ENCODE measurements around the gene RNF187.

RNF187 gene

DNA sequence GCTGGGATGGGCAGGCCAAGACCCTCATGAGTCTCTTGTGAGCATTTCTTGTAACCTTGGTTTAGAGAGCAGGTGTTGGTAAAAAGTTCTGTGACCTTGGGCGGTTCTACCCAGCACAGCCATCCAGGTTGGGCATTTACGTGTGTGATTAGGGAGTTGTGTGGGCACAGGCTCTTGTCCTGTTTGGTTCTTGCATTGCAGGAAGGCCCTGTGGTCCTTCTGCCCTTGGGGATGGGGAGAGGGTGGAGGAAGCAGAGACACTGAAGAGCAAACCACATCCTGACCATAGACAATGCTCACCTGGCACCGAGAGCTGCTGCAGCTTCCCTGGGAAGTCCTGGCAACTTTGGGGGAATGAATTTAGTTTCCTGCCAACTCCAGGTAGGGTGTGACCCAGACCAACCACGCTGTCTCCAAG, 25.6 kb downstream of the RNF187 start:
- H3K9me3 ChIP-seq (ENCODE audit: low read length): peaks cover 8% of the 10 kb centered on the region
- no peak overlapping the region for H2AFZ ChIP-seq (ENCODE audit: low read depth, low read length)
- H3K4me3 ChIP-seq (ENCODE audit: low read length): no peak overlapping the region
- peaks cover 52% of the 10 kb centered on the region for H3K27me3 ChIP-seq (ENCODE audit: insufficient read depth, low read length)
- no peaks in the 10 kb centered on the region for H3K4me1 ChIP-seq (ENCODE audit: insufficient read depth, low read length)
- H3K36me3 ChIP-seq (ENCODE audit: insufficient read depth, low read length): no peaks in the 10 kb centered on the region

DNA sequence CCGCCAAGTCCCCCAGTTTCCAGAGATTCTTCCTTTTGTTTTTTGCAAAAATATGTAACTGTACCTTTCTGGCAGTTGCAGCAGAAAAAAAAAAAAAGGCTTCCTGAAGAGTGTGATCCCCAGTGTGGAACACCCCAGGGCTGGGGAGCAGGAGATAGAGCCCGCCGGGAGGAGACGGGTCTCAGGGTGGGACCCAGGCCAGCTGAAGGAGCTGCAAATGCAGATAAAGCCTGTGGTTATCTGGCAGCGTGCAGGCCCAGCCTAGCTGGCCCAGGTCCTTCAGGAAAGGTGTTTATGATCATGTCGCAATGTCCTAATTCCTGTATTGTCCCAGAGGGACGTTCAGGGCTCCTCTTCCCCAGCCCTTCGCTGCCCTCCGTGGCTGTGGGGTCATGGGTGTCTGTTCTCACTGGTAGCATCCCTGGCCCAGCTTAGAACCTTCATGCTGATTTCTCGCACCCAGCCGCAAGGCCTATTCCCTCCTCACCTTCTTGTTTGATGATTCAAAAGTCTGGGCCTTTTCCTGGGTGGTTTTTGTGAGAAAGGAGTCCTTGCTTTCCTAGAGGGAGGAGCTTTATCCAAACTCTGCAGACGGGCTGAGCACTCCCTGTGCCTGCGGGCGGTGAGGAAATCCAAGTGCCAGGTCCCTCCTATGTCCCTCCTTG, 26.2 kb downstream of the RNF187 start:
- Histone ChIP-seq H2AFZ (ENCODE audit: low read depth, low read length) (no peak overlapping the region), H3K4me1 (ENCODE audit: insufficient read depth, low read length) (no peaks in the 10 kb centered on the region), H3K4me3 (ENCODE audit: low read length) (no peak overlapping the region), H3K9me3 (ENCODE audit: low read length) (peaks cover 2% of the 10 kb centered on the region), H3K36me3 (ENCODE audit: insufficient read depth, low read length) (no peaks in the 10 kb centered on the region), H3K27me3 (ENCODE audit: insufficient read depth, low read length) (peaks cover 47% of the 10 kb centered on the region)

DNA sequence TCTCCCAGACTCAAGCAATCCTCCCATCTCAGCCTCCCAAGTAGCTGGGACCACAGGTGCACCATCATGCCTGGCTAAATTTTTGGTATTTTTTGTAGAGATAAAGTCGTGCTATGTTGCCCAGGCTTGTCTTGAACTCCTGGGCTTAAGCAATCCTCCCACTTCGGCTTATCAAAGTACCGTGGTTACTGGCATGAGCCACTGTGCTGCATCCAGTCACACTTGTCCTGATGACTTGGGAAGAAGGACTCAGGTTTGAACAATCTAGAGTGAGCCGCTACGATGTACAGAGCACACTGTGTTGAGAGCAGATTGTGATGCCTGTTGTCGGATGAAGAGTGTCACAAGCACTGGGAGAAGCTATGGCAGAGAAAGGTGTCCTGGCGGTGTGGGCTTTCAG, 27.2 kb downstream of the RNF187 start:
- no peaks in the 10 kb centered on the region for H3K4me1 ChIP-seq (ENCODE audit: insufficient read depth, low read length)
- H3K36me3 ChIP-seq (ENCODE audit: insufficient read depth, low read length): no peaks in the 10 kb centered on the region
- H3K27me3 ChIP-seq (ENCODE audit: insufficient read depth, low read length): peaks cover 46% of the 10 kb centered on the region
- no peak overlapping the region for H2AFZ ChIP-seq (ENCODE audit: low read depth, low read length)
- no peak overlapping the region for H3K4me3 ChIP-seq (ENCODE audit: low read length)
- H3K9me3 ChIP-seq (ENCODE audit: low read length): no peaks in the 10 kb centered on the region

DNA sequence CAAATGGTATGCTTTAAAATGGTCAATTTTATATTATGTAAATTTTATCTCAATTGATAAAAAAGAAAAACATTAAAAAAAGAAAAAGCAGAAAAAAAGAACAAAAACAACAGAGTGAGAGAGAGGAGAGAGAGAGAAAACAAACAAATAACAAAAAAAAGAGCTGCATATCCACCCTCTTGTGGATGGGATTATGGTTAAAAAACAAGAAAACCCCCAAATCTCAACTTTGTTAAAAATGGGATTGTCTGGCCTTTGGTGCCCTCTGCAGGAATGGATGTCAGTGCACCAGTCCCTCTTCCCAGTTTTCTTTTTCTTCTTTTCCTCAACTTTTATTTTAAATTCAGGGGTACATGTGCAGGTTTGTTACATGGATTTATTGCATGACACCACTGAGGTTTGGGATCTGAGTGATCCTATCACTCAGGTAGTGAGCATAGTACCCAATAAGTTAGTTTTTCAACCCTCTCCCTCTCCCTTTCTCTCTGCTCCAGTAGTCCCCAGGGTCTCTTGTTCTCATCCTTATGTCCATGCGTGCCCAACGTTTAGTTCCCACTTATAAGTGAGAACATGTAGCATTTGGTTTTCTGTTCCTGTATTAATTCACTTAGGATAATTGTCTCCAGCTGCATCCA, 28.1 kb downstream of the RNF187 start:
- Histone ChIP-seq H3K9me3 (ENCODE audit: low read length) (no peaks in the 10 kb centered on the region), H3K4me3 (ENCODE audit: low read length) (no peak overlapping the region), H2AFZ (ENCODE audit: low read depth, low read length) (no peak overlapping the region), H3K36me3 (ENCODE audit: insufficient read depth, low read length) (no peaks in the 10 kb centered on the region), H3K4me1 (ENCODE audit: insufficient read depth, low read length) (no peaks in the 10 kb centered on the region), H3K27me3 (ENCODE audit: insufficient read depth, low read length) (peaks cover 40% of the 10 kb centered on the region)

DNA sequence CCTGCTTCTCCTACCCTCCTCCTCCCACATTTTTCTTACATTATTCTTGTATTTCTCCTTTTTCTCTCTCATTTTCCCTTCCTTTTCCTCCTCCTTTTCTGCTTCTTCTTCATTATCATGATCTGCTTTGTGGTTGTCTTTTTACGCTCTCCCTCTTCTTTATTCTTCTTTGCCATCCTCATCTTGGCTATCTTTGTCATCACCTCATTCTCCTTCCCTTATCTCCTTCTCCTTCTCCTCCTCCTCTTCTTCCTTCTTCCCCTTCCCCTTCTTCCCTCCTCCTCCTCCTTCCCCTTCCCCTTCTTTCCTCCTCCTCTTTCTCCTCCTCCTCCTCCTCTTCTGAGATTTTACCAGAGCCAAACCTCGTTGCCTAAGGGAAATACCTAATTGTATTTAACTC, 30.5 kb downstream of the RNF187 start:
- Histone ChIP-seq H3K36me3 (ENCODE audit: insufficient read depth, low read length) (no peaks in the 10 kb centered on the region), H3K4me3 (ENCODE audit: low read length) (no peak overlapping the region), H3K27me3 (ENCODE audit: insufficient read depth, low read length) (peaks cover 18% of the 10 kb centered on the region), H2AFZ (ENCODE audit: low read depth, low read length) (no peak overlapping the region), H3K4me1 (ENCODE audit: insufficient read depth, low read length) (no peaks in the 10 kb centered on the region), H3K9me3 (ENCODE audit: low read length) (no peaks in the 10 kb centered on the region)

DNA sequence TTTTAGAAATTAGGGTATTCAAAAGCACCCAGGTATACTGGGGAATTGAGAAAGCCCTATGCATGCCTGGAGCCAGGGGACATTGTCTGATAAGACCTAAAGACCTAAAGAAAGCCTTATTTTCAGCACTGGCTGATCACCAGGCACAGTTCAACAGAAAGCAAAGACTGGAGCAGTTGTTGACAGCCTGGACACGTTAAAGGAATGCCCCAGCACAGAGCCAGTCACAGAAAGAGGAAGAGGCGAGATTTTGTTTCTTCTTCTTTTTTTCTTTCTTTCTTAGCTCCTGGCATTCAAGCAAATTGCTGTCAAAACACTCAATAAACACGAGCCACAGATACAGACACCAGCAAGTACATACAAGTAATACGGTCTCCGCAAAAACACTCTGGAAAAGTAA, 40.4 kb downstream of the RNF187 start:
- H3K4me3 ChIP-seq (ENCODE audit: low read length): no peak overlapping the region
- no peaks in the 10 kb centered on the region for H3K36me3 ChIP-seq (ENCODE audit: insufficient read depth, low read length)
- no peak overlapping the region for H2AFZ ChIP-seq (ENCODE audit: low read depth, low read length)
- H3K9me3 ChIP-seq (ENCODE audit: low read length): no peaks in the 10 kb centered on the region
- no peaks in the 10 kb centered on the region for H3K4me1 ChIP-seq (ENCODE audit: insufficient read depth, low read length)
- no peaks in the 10 kb centered on the region for H3K27me3 ChIP-seq (ENCODE audit: insufficient read depth, low read length)

DNA sequence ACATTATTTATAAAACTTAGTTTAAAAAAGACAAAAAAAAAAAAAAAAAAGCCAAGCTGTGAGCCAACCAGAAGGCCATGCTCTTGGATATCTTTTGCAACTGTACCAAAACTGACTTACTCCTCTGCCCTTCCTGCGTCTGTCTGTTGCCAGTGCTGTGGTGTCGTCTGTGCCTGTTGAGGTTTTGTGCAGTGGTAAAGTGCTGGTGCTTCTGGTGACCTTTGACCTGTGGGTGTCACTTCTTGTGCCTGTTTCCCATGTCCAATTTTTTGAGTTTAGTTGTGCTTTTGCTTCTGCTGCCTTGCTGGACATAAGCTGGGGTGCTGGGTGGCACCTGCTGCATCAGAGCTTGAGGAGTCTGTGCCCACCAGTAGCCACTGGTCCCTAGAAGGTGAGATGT, 41.4 kb downstream of the RNF187 start:
- Histone ChIP-seq H3K27me3 (ENCODE audit: insufficient read depth, low read length) (no peaks in the 10 kb centered on the region), H3K4me1 (ENCODE audit: insufficient read depth, low read length) (no peaks in the 10 kb centered on the region), H3K36me3 (ENCODE audit: insufficient read depth, low read length) (no peaks in the 10 kb centered on the region), H3K9me3 (ENCODE audit: low read length) (no peaks in the 10 kb centered on the region), H3K4me3 (ENCODE audit: low read length) (no peak overlapping the region), H2AFZ (ENCODE audit: low read depth, low read length) (no peak overlapping the region)

DNA sequence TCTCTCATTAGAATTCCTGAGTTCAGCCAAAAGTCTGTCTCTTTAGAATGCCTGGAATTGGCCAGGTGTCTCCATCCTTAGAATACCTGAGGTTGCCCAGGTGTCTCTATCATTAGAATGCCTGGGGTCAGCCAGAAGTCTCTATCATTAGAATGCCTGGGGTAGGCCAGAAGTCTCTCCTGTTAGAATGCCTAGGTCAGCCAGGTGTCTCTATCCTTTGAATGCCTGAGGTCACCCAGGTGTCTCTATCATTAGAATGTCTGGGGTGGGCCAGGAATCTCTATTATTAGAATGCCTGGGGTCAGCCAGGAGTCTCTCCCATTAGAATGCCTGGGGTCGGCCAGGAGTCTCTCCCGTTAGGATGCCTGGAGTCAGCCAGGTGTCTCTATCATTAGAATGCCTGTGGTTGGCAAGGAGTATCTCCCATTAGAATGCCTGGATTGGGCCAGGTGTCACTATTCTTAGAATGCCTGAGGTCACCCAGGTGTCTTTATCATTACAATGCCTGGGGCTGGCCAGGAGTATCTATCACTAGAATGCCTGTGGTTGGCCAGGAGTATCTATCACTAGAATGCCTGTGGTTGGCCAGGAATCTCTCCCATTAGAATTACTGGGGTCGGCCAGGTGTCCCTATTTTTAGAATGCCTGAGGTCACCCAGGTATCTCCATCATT, 43.0 kb downstream of the RNF187 start:
- Histone ChIP-seq H3K36me3 (ENCODE audit: insufficient read depth, low read length) (no peaks in the 10 kb centered on the region), H3K9me3 (ENCODE audit: low read length) (no peaks in the 10 kb centered on the region), H3K4me3 (ENCODE audit: low read length) (no peak overlapping the region), H3K27me3 (ENCODE audit: insufficient read depth, low read length) (no peaks in the 10 kb centered on the region), H3K4me1 (ENCODE audit: insufficient read depth, low read length) (no peaks in the 10 kb centered on the region), H2AFZ (ENCODE audit: low read depth, low read length) (no peak overlapping the region)

DNA sequence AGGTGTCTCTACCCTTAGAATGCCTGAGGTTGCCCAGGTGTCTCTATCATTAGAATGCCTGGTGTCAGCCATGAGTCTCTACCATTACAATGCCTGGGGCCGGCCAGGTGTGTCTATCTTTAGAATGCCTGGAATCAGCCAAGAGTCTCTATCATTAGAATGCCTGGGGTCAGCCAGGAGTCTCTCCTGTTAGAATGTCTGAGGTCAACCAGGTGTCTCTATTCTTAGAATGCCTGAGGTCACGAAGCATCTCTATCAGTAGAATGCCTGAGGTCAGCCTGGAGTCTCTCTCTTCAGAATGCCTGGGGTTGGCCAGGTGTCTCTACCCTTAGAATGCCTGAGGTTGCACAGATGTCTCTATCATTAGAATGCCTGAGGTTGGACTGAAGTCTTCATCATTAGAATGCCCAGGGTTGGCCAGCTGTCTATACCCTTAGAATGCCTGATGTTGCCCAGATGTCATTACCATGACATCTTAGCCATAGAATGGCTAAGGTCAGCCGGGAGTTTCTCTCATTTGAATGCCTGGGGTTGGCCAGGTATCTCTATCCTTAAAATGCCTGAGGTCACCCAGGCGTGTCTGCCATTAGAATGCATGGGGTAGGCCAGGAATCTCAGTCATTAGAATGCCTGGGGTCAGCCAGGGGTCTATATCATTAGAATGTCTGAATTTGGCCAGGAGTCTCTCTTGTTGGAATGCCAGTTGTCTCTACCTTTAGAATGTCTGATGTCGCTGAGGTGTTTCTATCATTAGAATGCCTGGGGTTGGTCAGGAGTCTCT, 44.0 kb downstream of the RNF187 start:
- H3K4me1 ChIP-seq (ENCODE audit: insufficient read depth, low read length): no peaks in the 10 kb centered on the region
- no peaks in the 10 kb centered on the region for H3K27me3 ChIP-seq (ENCODE audit: insufficient read depth, low read length)
- H2AFZ ChIP-seq (ENCODE audit: low read depth, low read length): no peak overlapping the region
- H3K4me3 ChIP-seq (ENCODE audit: low read length): no peak overlapping the region
- H3K36me3 ChIP-seq (ENCODE audit: insufficient read depth, low read length): no peaks in the 10 kb centered on the region
- H3K9me3 ChIP-seq (ENCODE audit: low read length): no peaks in the 10 kb centered on the region

DNA sequence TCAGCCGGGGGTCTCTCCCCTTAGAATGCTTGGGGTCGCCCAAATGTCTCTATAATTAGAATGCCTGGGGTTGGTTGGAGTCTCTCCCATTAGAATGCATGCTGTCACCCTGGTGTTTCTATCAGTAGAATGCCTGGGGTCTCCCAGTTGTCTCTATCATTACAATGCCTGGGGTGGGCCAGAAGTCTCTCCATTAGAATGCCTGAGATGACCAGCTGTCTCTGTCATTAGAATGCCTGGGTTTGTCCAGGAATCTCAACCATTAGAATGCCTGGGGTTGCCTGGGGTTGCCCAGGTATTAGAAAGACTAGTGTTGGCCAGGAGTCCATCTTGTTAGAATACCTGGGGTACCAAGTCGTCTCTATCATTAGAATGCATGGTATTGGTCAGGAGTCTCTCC, 51.6 kb downstream of the RNF187 start:
- Histone ChIP-seq H2AFZ (ENCODE audit: low read depth, low read length) (no peak overlapping the region), H3K27me3 (ENCODE audit: insufficient read depth, low read length) (no peaks in the 10 kb centered on the region), H3K4me1 (ENCODE audit: insufficient read depth, low read length) (peaks cover 4% of the 10 kb centered on the region), H3K36me3 (ENCODE audit: insufficient read depth, low read length) (no peaks in the 10 kb centered on the region), H3K9me3 (ENCODE audit: low read length) (peaks cover 2% of the 10 kb centered on the region), H3K4me3 (ENCODE audit: low read length) (no peak overlapping the region)

DNA sequence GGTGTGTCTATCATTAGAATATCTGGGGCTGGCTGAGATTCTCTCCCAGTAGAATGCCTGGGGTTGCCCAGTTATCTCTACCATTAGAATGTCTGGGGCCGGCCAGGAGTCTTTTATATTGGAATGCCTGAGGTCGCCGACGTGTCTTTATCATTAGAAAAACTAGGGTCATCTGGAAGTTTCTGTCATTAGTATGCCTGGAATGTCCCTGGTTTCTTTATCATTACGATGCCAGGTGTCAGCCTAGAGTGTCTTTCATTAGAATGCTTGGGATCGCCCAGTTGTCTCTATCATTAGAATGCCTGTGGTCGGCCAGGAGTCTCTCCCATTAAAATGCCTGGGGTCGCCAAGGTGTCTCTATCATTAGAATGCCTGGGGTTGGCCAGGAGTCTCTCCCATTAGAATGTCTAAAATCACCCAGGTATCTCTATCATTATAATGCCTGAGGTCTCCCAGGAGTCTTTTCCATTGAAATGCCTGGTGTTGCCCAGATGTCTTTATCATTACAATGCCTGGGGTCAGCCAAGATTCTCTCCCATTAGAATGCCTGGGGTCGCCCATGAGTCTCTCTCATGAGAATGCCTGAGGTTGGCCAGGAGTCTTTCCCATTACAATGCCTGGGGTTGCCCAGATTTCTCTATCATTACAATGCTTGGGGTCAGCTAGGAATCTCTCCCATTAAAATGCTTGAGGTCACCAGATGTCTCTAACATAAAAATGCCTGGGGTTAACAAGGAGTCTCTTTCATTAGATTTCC, 53.2 kb downstream of the RNF187 start:
- Histone ChIP-seq H3K36me3 (ENCODE audit: insufficient read depth, low read length) (no peaks in the 10 kb centered on the region), H3K27me3 (ENCODE audit: insufficient read depth, low read length) (no peaks in the 10 kb centered on the region), H3K9me3 (ENCODE audit: low read length) (peaks cover 2% of the 10 kb centered on the region), H3K4me3 (ENCODE audit: low read length) (no peak overlapping the region), H3K4me1 (ENCODE audit: insufficient read depth, low read length) (peaks cover 4% of the 10 kb centered on the region), H2AFZ (ENCODE audit: low read depth, low read length) (no peak overlapping the region)

DNA sequence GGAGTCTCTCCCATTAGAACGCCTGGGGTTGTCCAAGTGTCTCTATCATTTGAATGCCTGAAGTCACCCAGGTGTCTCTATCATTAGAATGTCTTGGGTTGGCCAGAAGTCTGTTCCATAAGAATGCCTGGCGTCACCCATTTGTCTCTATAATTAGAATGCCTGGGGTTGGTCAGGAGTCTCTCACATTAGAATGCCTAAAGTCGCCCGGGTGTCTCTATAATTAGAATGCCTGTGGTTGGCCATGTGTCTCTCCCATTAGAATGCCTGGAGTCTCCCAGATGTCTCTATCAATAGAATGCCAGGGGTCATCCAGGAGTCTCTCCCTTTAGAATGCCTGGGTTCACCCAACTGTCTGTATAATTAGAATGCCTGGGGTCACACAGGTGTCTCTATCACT, 54.5 kb downstream of the RNF187 start:
- no peaks in the 10 kb centered on the region for H3K36me3 ChIP-seq (ENCODE audit: insufficient read depth, low read length)
- peaks cover 6% of the 10 kb centered on the region for H3K4me1 ChIP-seq (ENCODE audit: insufficient read depth, low read length)
- H3K9me3 ChIP-seq (ENCODE audit: low read length): peaks cover 2% of the 10 kb centered on the region
- no peaks in the 10 kb centered on the region for H3K27me3 ChIP-seq (ENCODE audit: insufficient read depth, low read length)
- no peak overlapping the region for H3K4me3 ChIP-seq (ENCODE audit: low read length)
- no peak overlapping the region for H2AFZ ChIP-seq (ENCODE audit: low read depth, low read length)

All from neuron (in vitro differentiated cells).